ENCODE measurements around the gene SEPTIN8.
A peak's percentile ranks its signal among the peaks of the same experiment; 100 is the strongest.
"Not testable (repeated sequence)": the region's sequence is repeated elsewhere in the genome, so short reads cannot be mapped to it uniquely, and the experiment has no call there.

Gene SEPTIN8

DNA sequence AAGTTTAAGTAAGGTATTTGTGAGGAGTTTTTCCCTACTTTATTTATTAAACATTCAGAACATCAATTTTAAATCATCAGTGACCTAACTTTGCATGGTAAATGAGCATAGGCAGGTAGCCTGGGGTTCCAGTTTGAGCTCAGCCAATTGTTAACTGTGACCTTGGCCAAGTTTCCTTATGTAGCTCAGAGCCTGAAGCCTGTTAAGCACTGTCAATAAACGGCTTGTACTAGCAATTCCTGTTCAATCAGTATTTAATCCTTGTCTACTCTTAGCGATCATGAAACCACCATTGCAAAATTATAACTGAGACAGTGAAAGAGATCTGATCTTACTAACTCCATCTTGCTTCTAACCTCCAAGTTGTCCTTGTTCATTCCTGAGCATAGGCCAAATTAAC, 31.4 kb upstream of the SEPTIN8 start:
- Histone ChIP-seq H2BK12ac (ENCODE audit: low read length in 2 of 2) (no peak overlapping the region), H3K4me1 (ENCODE audit: control insufficient read depth, insufficient read depth, low read depth, low read length) (peaks cover 5% of the 10 kb centered on the region), H2BK5ac (ENCODE audit: low read depth, low read length, poor library complexity, severe bottlenecking) (no peak overlapping the region), H3K27ac (ENCODE audit: low read length, poor library complexity, severe bottlenecking) (no peak overlapping the region), H3K4me3 (ENCODE audit: insufficient read depth in 1 of 2, low read depth in 1 of 2, low read length in 2 of 2) (no peak overlapping the region), H3K36me3 (ENCODE audit: control insufficient read depth in 1 of 2, insufficient read depth in 2 of 2, low read depth in 1 of 2, low read length in 2 of 2) (no peaks in the 10 kb centered on the region), H3K18ac (ENCODE audit: low read depth in 1 of 2, low read length in 2 of 2) (no peak overlapping the region), H3K23ac (ENCODE audit: low read length in 2 of 2) (no peak overlapping the region), H3K14ac (ENCODE audit: low read length in 2 of 2) (no peak overlapping the region), H2BK120ac (ENCODE audit: low read depth, low read length) (no peak overlapping the region), H3K4ac (ENCODE audit: low read depth in 1 of 2, low read length in 2 of 2) (no peak overlapping the region), H3K79me1 (replicated peaks; ENCODE audit: low read length, poor library complexity, severe bottlenecking) (no peaks in the 10 kb centered on the region), H3K27me3 (ENCODE audit: control insufficient read depth in 1 of 2, insufficient read depth in 1 of 2, low read length in 2 of 2) (peaks cover 25 to 43% of the 10 kb centered on the region in 2 experiments), H3K9ac (ENCODE audit: low read length) (no peak overlapping the region), H2BK15ac (ENCODE audit: low read depth, poor library complexity, severe bottlenecking) (no peak overlapping the region), H2AFZ (ENCODE audit: low read depth, low read length) (no peak overlapping the region), H4K91ac (ENCODE audit: low read length) (no peak overlapping the region), H2AK5ac (ENCODE audit: low read length, severe bottlenecking) (no peak overlapping the region), H3K9me3 (ENCODE audit: control insufficient read depth, low read length) (no peaks in the 10 kb centered on the region), H3K4me2 (ENCODE audit: low read length, poor library complexity, severe bottlenecking) (no peak overlapping the region), H4K8ac (ENCODE audit: low read length) (no peak overlapping the region)
- no peak for DNase-seq
- WGBS = 73% methylated on average over 2 of the region's 2 CpGs

- H4K8ac ChIP-seq (ENCODE audit: low read length) = peak overlapping the region; percentile 47
- WGBS = 66% methylated on average over 12 of the region's 12 CpGs
- no peak overlapping the region for H2BK12ac ChIP-seq (ENCODE audit: low read length in 2 of 2)
- H3K23ac ChIP-seq (ENCODE audit: low read length in 2 of 2) = no peak overlapping the region
- H2AK5ac ChIP-seq (ENCODE audit: low read length, severe bottlenecking) = no peak overlapping the region
- no peaks in the 10 kb centered on the region for H3K36me3 ChIP-seq (ENCODE audit: control insufficient read depth in 1 of 2, insufficient read depth in 2 of 2, low read depth in 1 of 2, low read length in 2 of 2)
- H2BK5ac ChIP-seq (ENCODE audit: low read depth, low read length, poor library complexity, severe bottlenecking) = no peak overlapping the region
- H3K4ac ChIP-seq (ENCODE audit: low read depth in 1 of 2, low read length in 2 of 2) = no peak overlapping the region
- H3K4me2 ChIP-seq (ENCODE audit: low read length, poor library complexity, severe bottlenecking) = no peak overlapping the region
- no peaks in the 10 kb centered on the region for H3K9me3 ChIP-seq (ENCODE audit: control insufficient read depth, low read length)
- H3K9ac ChIP-seq (ENCODE audit: low read length) = no peak overlapping the region
- no peaks in the 10 kb centered on the region for H3K4me1 ChIP-seq (ENCODE audit: control insufficient read depth, insufficient read depth, low read depth, low read length)
- H3K4me3 ChIP-seq (ENCODE audit: insufficient read depth in 1 of 2, low read depth in 1 of 2, low read length in 2 of 2) = no peak overlapping the region
- peaks cover 16 to 40% of the 10 kb centered on the region in 2 experiments for H3K27me3 ChIP-seq (ENCODE audit: control insufficient read depth in 1 of 2, insufficient read depth in 1 of 2, low read length in 2 of 2)
- no peak overlapping the region for H2AFZ ChIP-seq (ENCODE audit: low read depth, low read length)
- H4K91ac ChIP-seq (ENCODE audit: low read length) = no peak overlapping the region
- H3K27ac ChIP-seq (ENCODE audit: low read length, poor library complexity, severe bottlenecking) = no peak overlapping the region
- H3K18ac ChIP-seq (ENCODE audit: low read depth in 1 of 2, low read length in 2 of 2) = no peak overlapping the region
- peak; percentile 15 for DNase-seq
- no peak overlapping the region for H2BK120ac ChIP-seq (ENCODE audit: low read depth, low read length)
- H3K14ac ChIP-seq (ENCODE audit: low read length in 2 of 2) = no peak overlapping the region
- H3K79me1 ChIP-seq (replicated peaks; ENCODE audit: low read length, poor library complexity, severe bottlenecking) = no peaks in the 10 kb centered on the region
- H2BK15ac ChIP-seq (ENCODE audit: low read depth, poor library complexity, severe bottlenecking) = no peak overlapping the region
Observed at GRCh38 chr5:132807163-132807838, 30.3 kb upstream of the SEPTIN8 start.

GRCh38 chr5:132806804-132807162, 29.7 kb upstream of the SEPTIN8 start:
- not testable (repeated sequence) for H2BK12ac ChIP-seq (ENCODE audit: low read length in 2 of 2); H3K79me1 ChIP-seq (replicated peaks; ENCODE audit: low read length, poor library complexity, severe bottlenecking); H2BK5ac ChIP-seq (ENCODE audit: low read depth, low read length, poor library complexity, severe bottlenecking); H3K18ac ChIP-seq (ENCODE audit: low read depth in 1 of 2, low read length in 2 of 2); DNase-seq; H3K14ac ChIP-seq (ENCODE audit: low read length in 2 of 2); H4K91ac ChIP-seq (ENCODE audit: low read length); H4K8ac ChIP-seq (ENCODE audit: low read length); H3K9ac ChIP-seq (ENCODE audit: low read length); H3K4me1 ChIP-seq (ENCODE audit: control insufficient read depth, insufficient read depth, low read depth, low read length); H2BK15ac ChIP-seq (ENCODE audit: low read depth, poor library complexity, severe bottlenecking); H2BK120ac ChIP-seq (ENCODE audit: low read depth, low read length); H3K9me3 ChIP-seq (ENCODE audit: control insufficient read depth, low read length); H2AFZ ChIP-seq (ENCODE audit: low read depth, low read length); H3K23ac ChIP-seq (ENCODE audit: low read length in 2 of 2); H2AK5ac ChIP-seq (ENCODE audit: low read length, severe bottlenecking); H3K36me3 ChIP-seq (ENCODE audit: control insufficient read depth in 1 of 2, insufficient read depth in 2 of 2, low read depth in 1 of 2, low read length in 2 of 2); H3K27ac ChIP-seq (ENCODE audit: low read length, poor library complexity, severe bottlenecking); H3K4ac ChIP-seq (ENCODE audit: low read depth in 1 of 2, low read length in 2 of 2); H3K4me2 ChIP-seq (ENCODE audit: low read length, poor library complexity, severe bottlenecking); H3K4me3 ChIP-seq (ENCODE audit: insufficient read depth in 1 of 2, low read depth in 1 of 2, low read length in 2 of 2)
- WGBS = 88% methylated on average over 9 of the region's 12 CpGs
- H3K27me3 ChIP-seq (ENCODE audit: control insufficient read depth in 1 of 2, insufficient read depth in 1 of 2, low read length in 2 of 2) = peaks cover 14 to 40% of the 10 kb centered on the region in 2 experiments

- not testable (repeated sequence) for H3K4me3 ChIP-seq (ENCODE audit: insufficient read depth in 1 of 2, low read depth in 1 of 2, low read length in 2 of 2); H2BK15ac ChIP-seq (ENCODE audit: low read depth, poor library complexity, severe bottlenecking); H3K36me3 ChIP-seq (ENCODE audit: control insufficient read depth in 1 of 2, insufficient read depth in 2 of 2, low read depth in 1 of 2, low read length in 2 of 2); H3K9me3 ChIP-seq (ENCODE audit: control insufficient read depth, low read length); H2AK5ac ChIP-seq (ENCODE audit: low read length, severe bottlenecking); H2BK5ac ChIP-seq (ENCODE audit: low read depth, low read length, poor library complexity, severe bottlenecking); H3K4ac ChIP-seq (ENCODE audit: low read depth in 1 of 2, low read length in 2 of 2); H3K23ac ChIP-seq (ENCODE audit: low read length in 2 of 2); H3K27ac ChIP-seq (ENCODE audit: low read length, poor library complexity, severe bottlenecking); H3K9ac ChIP-seq (ENCODE audit: low read length); H2BK120ac ChIP-seq (ENCODE audit: low read depth, low read length); H2BK12ac ChIP-seq (ENCODE audit: low read length in 2 of 2); H3K79me1 ChIP-seq (replicated peaks; ENCODE audit: low read length, poor library complexity, severe bottlenecking); H3K4me1 ChIP-seq (ENCODE audit: control insufficient read depth, insufficient read depth, low read depth, low read length); H2AFZ ChIP-seq (ENCODE audit: low read depth, low read length); H4K8ac ChIP-seq (ENCODE audit: low read length); H3K14ac ChIP-seq (ENCODE audit: low read length in 2 of 2); H4K91ac ChIP-seq (ENCODE audit: low read length); H3K18ac ChIP-seq (ENCODE audit: low read depth in 1 of 2, low read length in 2 of 2); DNase-seq; H3K4me2 ChIP-seq (ENCODE audit: low read length, poor library complexity, severe bottlenecking)
- peaks cover 19 to 40% of the 10 kb centered on the region in 2 experiments for H3K27me3 ChIP-seq (ENCODE audit: control insufficient read depth in 1 of 2, insufficient read depth in 1 of 2, low read length in 2 of 2)
- no CpG with 5 or more reads among the region's 6 CpGs for WGBS
Observed at GRCh38 chr5:132805872-132806271, 28.8 kb upstream of the SEPTIN8 start.

Measured in mesenchymal stem cell (in vitro differentiated cells and primary cell).